ENCODE measurements around the gene TTLL6. TPM values are rescaled to one million over a fixed set of nuclear protein-coding genes. Genes with fewer than 3 reads are reported as not detected.
"Not testable (repeated sequence)": the region's sequence is repeated elsewhere in the genome, so short reads cannot be mapped to it uniquely, and the experiment has no call there.

Gene TTLL6
- total and polyA plus RNA-seq, 2 of the 4 experiments (the other 2 are of a cell fraction) = not detected

- Histone ChIP-seq H3K4me1 (ENCODE audit: control insufficient read depth, insufficient read depth, low read length) (peaks cover 14% of the 10 kb centered on the region), H3K9me1 (ENCODE audit: insufficient read depth, low read length) (peaks cover 22% of the 10 kb centered on the region), H4K91ac (ENCODE audit: insufficient read depth, low read depth, low read length) (peak overlapping the region; percentile 55; the same call in 1 of the 2 replicates), H3K18ac (ENCODE audit: low read depth, low read length) (peak overlapping the region; percentile 50), H2AK5ac (ENCODE audit: low read depth, low read length) (peak overlapping the region; percentile 27; the same call in 1 of the 2 replicates), H3K4ac (ENCODE audit: low read depth, low read length) (peak overlapping the region; percentile 37; the same call in 1 of the 2 replicates), H4K8ac (ENCODE audit: low read depth in 2 of 2, low read length in 2 of 2) (peak overlapping the region in 1 of 2 experiments; percentile 64; a peak in 1 of 4 replicates), H3K27ac (ENCODE audit: insufficient read depth, low read length) (peak overlapping the region; percentile 16; the same call in 1 of the 2 replicates), H2BK15ac (ENCODE audit: low read depth, low read length) (peak overlapping the region; percentile 71; the same call in 1 of the 3 replicates), H2BK20ac (ENCODE audit: low read depth, low read length) (peak overlapping the region; percentile 81; the same call in 1 of the 2 replicates), H2BK120ac (ENCODE audit: low read depth, low read length) (0 out of 2 replicates have a peak overlapping the region, but pooled peaks have one; percentile 35), H3K14ac (replicated peaks; ENCODE audit: low read depth, low read length) (peak overlapping the region; percentile 37; the same call in 1 of the 2 replicates)
- H4K5ac ChIP-seq (ENCODE audit: low read depth, low read length); H3K27me3 ChIP-seq (ENCODE audit: control insufficient read depth, insufficient read depth, low read length); CTCF ChIA-PET; H3K36me3 ChIP-seq (ENCODE audit: control insufficient read depth, insufficient read depth, low read length); H2BK5ac ChIP-seq (ENCODE audit: low read depth, low read length, poor library complexity, severe bottlenecking); intact Hi-C loops (cut with micrococcal nuclease); H3K23ac ChIP-seq (ENCODE audit: low read depth, low read length); H3K4me2 ChIP-seq (ENCODE audit: low read depth, low read length); H3K9me3 ChIP-seq (ENCODE audit: control insufficient read depth, insufficient read depth, low read length); H4K20me1 ChIP-seq (ENCODE audit: insufficient read depth, low read length); BruUV-seq (replicated peaks); in situ Hi-C loops (cut with MboI; ENCODE audit: low sequenced_read_pairs); H3K79me1 ChIP-seq (ENCODE audit: low read depth in 1 of 2, low read length in 2 of 2); DNase-seq; ATAC-seq (ENCODE audit: low read depth); H2AK9ac ChIP-seq (replicated peaks; ENCODE audit: low read depth, low read length, poor library complexity); H2AFZ ChIP-seq (replicated peaks; ENCODE audit: low read length, poor library complexity); dilution Hi-C loops (cut with HindIII; ENCODE audit: low sequenced_read_pairs, unreplicated experiment); H3K9ac ChIP-seq (ENCODE audit: low read depth, low read length); POLR2A ChIA-PET (ENCODE audit: unreplicated experiment); H3K4me3 ChIP-seq (ENCODE audit: insufficient read depth, low read depth, low read length); H3K56ac ChIP-seq (ENCODE audit: extremely low read depth, insufficient read depth, low read length): not testable (repeated sequence)
- 83% methylated on average over 1 of the region's 6 CpGs; no CpG with 5 or more reads in 1 of the 2 experiments for WGBS, 2 experiments (ENCODE audit: extremely low coverage in 2 of 2, insufficient read length in 1 of 2)
These were observed 20.9 kb downstream of the TTLL6 start for GRCh38 chr17:48796163-48796522.
